Vagina (tissue), 2 donors: Measurements from ENCODE around the gene CRYBA2.

Source experiments
- CTCF ChIP-seq, 3 experiments: fragments of 450-650 bp in 2 of 3; fragments of 200-600 bp in 1 of 3; sonication (generic) in 1 of 3; IDR thresholded peaks; one replicate each; pipeline ENCODE4 v1.5.1; 2017 to 2019; ENCODE audit warnings: antibody characterized with exemption in 3 of 3, mild to moderate bottlenecking in 2 of 3, moderate library complexity in 2 of 3
- POLR2A ChIP-seq, 2 donors: fragments of 450-650 bp; IDR thresholded peaks; one replicate each; pipeline ENCODE4 v1.6.1; 2017; ENCODE audit warnings: antibody characterized with exemption in 2 of 2, mild to moderate bottlenecking in 2 of 2, moderate library complexity in 2 of 2

DNA sequence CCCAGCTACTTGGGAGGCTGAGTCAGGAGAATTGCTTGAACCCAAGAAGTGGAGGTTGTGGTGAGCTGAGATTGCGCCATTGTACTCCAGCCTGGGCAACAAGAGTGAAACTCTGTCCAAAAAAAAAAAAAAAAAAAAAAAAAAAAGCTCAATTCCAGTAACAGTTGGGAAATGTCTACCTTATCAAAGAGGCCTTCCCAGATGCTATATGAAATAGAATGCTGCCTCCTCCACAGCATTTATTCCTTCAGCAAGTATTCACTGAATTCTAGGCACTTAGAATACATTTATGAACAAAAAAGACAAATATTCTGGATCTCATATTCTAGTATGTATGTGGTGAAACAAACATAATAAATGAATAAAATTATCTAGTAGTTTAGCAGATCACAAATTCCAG is 46.6 kb downstream of the CRYBA2 start:
- no peak for TF ChIP-seq POLR2A (IDR thresholded peaks at IDR 0.05)
- TF ChIP-seq CTCF (IDR thresholded peaks at IDR 0.05) = no peak
